Stimulated activated memory B cell treated with anti-CD40 and anti-IgM and Interleukin-4, amounts not matched to agents 10 μg/mL and 1 μg/mL and 100 μg/mL, for 72 hours (primary cell): ENCODE data around the gene PROSER3.

ENCODE experiments used
- ATAC-seq: fragments of 150-1000 bp; cut with Tn5 transposase; 2 replicates; pipeline ENCODE4 v1.10.0; 2021
- H3K27ac Mint-ChIP-seq: one replicate; pipeline ENCODE4 v1.8.0; 2022; ENCODE audit warnings: mild to moderate bottlenecking, mixed read lengths
- H3K27me3 Mint-ChIP-seq: one replicate; pipeline ENCODE4 v1.8.0; 2022; ENCODE audit warnings: mixed read lengths
- H3K36me3 Mint-ChIP-seq: one replicate; pipeline ENCODE4 v1.8.0; 2022; ENCODE audit warnings: mixed read lengths
- H3K4me1 Mint-ChIP-seq: one replicate; pipeline ENCODE4 v1.8.0; 2022; ENCODE audit warnings: mixed read lengths
- H3K4me3 Mint-ChIP-seq: one replicate; pipeline ENCODE4 v1.8.0; 2022; ENCODE audit warnings: mild to moderate bottlenecking, moderate library complexity, mixed read lengths
- H3K9me3 Mint-ChIP-seq: one replicate; pipeline ENCODE4 v1.8.0; 2022; ENCODE audit warnings: mixed read lengths

The PROSER3 gene

DNA sequence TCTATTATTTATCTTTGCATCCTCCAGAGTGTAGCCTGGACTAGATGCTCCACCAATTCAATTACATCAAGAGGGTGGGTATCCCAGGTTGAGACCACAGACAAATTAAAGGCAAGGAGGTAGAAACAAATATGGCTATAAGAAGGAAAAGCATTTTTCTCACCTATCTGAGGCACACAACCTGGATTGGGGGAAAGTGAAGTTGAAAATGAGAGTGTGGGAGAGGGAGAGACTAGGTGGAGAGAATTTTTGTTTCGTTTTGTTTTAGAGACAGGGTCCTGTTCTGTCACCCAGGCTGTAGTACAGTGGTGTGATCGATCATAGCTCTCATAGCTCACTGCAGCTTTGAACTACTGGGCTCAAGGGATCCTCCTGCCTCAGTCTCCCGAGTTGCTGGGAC, 60.5 kb downstream of the PROSER3 start:
- Mint-ChIP-seq H3K36me3 (no peaks in the 10 kb centered on the region), H3K4me3 (no peak overlapping the region), H3K9me3 (no peaks in the 10 kb centered on the region), H3K4me1 (no peaks in the 10 kb centered on the region), H3K27me3 (peaks cover 39% of the 10 kb centered on the region), H3K27ac (no peak overlapping the region)
- ATAC-seq, result no peak
